ENCODE results near the gene FKBP8.

- TF ChIP-seq CTCF (IDR thresholded peaks at IDR 0.05) (no peak), POLR2A (IDR thresholded peaks at IDR 0.05) (no peak)
These were observed 27.4 kb downstream of the FKBP8 start for GRCh38 chr19:18515959-18516358.

All from lower leg skin (tissue), 3 donors.